22Rv1 (cell line): ENCODE measurements around the gene GPC5.

ENCODE experiments used
- CTCF ChIP-seq: fragments of 450-650 bp; IDR thresholded peaks from 2 replicates; pipeline ENCODE4 v1.5.1; 2017; ENCODE audit warnings: mild to moderate bottlenecking
- ZFX ChIP-seq: fragments of 450-650 bp; IDR thresholded peaks from 2 replicates; pipeline ENCODE4 v1.6.1; 2017; ENCODE audit warnings: antibody characterized with exemption, borderline replicate concordance

GRCh38 chr13:91572439-91572838, 174.0 kb downstream of the GPC5 start:
- TF ChIP-seq CTCF (no peak), ZFX (no peak)
